IgD-negative memory B cell (primary cell): ENCODE data around the gene ZNF319. TPM values are rescaled to one million over a fixed set of nuclear protein-coding genes. Genes with fewer than 3 reads are reported as not detected.

Experiments
- H3K27ac Mint-ChIP-seq, 3 donors: one replicate each; pipeline ENCODE4 v1.8.0; 2020 to 2022; ENCODE audit warnings: mild to moderate bottlenecking in 3 of 3, mixed read lengths in 3 of 3, moderate library complexity in 1 of 3
- H3K27me3 Mint-ChIP-seq: one replicate; pipeline ENCODE4 v1.8.0; 2021; ENCODE audit warnings: mixed read lengths
- H3K36me3 Mint-ChIP-seq: one replicate; pipeline ENCODE4 v1.8.0; 2020; ENCODE audit warnings: mild to moderate bottlenecking, mixed read lengths
- H3K4me1 Mint-ChIP-seq, 3 donors: one replicate each; pipeline ENCODE4 v1.8.0; 2020 to 2022; ENCODE audit warnings: mixed read lengths in 3 of 3, mild to moderate bottlenecking in 1 of 3
- H3K4me3 Mint-ChIP-seq, 4 donors: one replicate each; pipeline ENCODE4 v1.8.0; 2020 to 2022; ENCODE audit warnings: mild to moderate bottlenecking in 4 of 4, mixed read lengths in 4 of 4, moderate library complexity in 3 of 4
- H3K9me3 Mint-ChIP-seq, 3 donors: one replicate each; pipeline ENCODE4 v1.8.0; 2020 to 2021; ENCODE audit warnings: mixed read lengths in 3 of 3, mild to moderate bottlenecking in 1 of 3
- polyA plus RNA-seq: library from polyadenylated mRNA; unstranded; fragments of 300-500 nt; fragmentation: Illumina TruSeq; gene quantifications from one replicate; pipeline ENCODE4 v1.2.3, GENCODE V29; 2021

Gene ZNF319
- polyA plus RNA-seq, result 11.0 TPM

DNA sequence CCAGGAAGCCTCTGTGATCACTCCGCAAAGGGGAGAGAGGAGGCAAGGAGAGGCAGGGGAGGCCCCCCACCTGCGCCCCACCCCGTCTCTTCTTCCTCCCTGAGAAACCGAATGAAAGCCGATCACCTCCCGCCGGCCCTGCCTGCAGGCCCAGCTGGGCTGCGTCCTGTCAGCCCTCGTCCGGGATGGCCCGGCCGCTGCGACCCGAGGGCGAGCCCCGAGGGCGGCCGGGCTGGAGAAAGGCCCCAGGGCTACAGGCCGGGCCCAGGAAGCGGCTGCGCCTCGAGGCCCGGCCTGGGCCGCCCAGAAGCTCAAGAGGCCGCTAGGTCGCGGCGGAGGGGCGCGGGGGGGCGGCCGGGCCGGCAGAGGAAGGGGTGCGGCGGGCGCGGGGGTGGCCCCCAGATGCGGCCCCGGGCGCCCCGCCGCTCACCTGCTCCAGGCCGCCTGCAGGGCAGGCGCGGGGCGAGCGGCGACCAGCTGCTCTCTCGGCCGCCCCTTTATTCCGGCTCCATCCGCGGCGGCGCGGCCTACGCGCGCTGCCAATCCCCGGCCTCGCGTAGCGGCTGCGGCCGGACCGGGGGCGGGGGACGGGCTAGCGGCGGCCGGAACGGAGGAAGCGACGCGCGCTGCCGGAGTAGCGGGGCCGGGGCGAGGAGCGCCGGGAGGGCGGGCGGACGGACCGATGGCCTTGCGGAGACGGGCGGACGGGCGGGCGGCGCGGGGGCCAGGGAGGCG lies at the start of gene ZNF319:
ZNF319 (minus strand) TSS at position 702 of the 735 bp plus-strand sequence. CDS start 2,407 bp downstream, outside the sequence.
- peaks cover 21 to 27% (median 26%) of the 10 kb centered on the region in 3 donors for H3K4me1 Mint-ChIP-seq
- no peaks in the 10 kb centered on the region for H3K9me3 Mint-ChIP-seq
- peak within 1 kb of the TSS; percentile 50 to 97 (median 93) for H3K27ac Mint-ChIP-seq
- H3K27me3 Mint-ChIP-seq, result no peaks in the 10 kb centered on the region
- peaks cover 5% of the 10 kb centered on the region for H3K36me3 Mint-ChIP-seq
- peak within 1 kb of the TSS; percentile 89 to 98 (median 96) for H3K4me3 Mint-ChIP-seq

DNA sequence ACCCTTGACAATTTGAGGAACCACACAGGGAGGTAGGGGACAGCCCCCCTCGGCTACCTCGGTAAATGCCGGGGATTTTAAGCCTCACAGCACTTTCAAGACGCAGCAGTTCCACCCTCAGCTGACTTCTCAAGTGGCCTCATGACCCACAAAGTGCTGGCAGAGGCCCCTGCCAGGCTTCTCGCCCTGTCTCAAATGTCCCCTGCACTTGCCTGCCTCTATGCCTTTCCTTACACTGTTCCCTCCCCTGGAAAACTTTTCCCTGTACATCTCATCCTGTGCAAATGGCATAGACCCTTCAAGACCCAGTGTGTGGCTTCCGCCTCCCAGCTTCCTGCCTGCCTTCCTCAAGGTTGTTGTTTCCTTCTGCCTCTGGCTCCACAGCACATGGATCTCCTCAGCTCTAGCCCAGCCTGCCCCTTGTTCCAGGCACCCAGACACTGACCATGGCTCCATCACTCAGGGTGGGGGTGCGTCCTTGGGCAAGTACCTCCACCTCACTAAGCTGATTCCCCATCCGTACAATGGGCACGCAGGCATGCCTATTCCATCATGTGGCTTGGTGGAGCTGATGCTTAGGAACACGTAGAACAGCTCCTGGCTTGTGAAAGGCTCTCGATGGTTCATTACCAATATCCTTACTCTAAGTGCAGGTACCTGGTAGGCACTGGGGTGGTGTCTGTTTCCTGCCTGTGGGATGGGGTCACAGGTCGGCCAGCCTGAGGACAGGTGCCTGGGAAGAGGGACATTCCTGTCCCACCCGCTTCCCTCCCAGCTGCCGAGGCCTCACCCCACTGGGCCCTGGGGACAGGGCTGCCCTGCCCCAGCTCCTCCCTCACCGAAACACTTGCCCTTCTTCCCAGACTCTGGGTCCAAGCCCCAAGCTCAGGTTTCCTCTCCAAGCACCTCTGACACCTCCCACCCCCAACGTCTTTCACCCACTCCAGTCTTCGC lies 49.0 kb upstream of the ZNF319 start:
- no peak overlapping the region for H3K4me3 Mint-ChIP-seq
- H3K9me3 Mint-ChIP-seq, result peaks cover 0 to 1% (median 0%) of the 10 kb centered on the region in 3 donors
- H3K27ac Mint-ChIP-seq, result no peak overlapping the region
- no peaks in the 10 kb centered on the region for H3K27me3 Mint-ChIP-seq
- H3K36me3 Mint-ChIP-seq, result peaks cover 3% of the 10 kb centered on the region
- H3K4me1 Mint-ChIP-seq, result no peaks in the 10 kb centered on the region

DNA sequence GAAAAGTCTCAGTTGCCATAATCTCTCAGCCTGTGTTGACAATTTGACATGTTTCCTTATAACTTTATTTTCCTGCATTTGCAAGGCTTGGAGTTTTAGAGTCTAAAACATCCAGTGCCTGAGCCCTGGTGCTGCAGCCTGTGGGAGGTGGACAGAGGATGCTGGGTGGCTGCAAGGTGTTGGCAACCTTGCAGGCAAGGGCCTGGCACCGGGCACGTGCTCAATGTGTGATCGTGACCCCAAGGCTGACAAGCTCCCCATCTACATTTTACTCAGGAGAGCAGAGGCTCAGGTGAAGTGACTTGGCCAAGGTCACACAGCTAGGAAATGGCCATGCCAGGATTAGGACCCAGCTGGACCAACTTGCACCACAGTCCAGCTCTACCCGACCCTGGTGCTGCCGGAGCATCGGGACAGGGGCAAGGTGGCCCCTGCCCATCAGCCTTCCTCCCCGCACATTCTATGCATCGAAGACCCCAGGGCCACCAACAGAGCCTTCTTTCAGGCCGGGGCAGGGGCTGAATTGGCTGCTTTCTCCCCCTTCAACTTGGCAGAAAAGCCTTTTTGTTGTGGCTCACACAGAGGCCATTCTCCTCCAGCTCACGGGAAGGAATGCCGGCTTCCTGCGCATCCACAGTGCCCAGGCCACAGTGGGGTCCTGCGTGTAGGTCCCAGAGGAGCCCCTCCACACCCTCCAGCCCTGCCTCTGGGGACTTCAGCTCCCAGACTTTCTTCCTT lies 48.2 kb upstream of the ZNF319 start:
- Mint-ChIP-seq H3K27me3 (no peaks in the 10 kb centered on the region), H3K4me1 (no peaks in the 10 kb centered on the region), H3K9me3 (peaks cover 0 to 1% (median 0%) of the 10 kb centered on the region in 3 donors), H3K4me3 (peak overlapping the region in 1 of 4 donors; percentile 3), H3K27ac (no peak overlapping the region), H3K36me3 (peaks cover 3% of the 10 kb centered on the region)

DNA sequence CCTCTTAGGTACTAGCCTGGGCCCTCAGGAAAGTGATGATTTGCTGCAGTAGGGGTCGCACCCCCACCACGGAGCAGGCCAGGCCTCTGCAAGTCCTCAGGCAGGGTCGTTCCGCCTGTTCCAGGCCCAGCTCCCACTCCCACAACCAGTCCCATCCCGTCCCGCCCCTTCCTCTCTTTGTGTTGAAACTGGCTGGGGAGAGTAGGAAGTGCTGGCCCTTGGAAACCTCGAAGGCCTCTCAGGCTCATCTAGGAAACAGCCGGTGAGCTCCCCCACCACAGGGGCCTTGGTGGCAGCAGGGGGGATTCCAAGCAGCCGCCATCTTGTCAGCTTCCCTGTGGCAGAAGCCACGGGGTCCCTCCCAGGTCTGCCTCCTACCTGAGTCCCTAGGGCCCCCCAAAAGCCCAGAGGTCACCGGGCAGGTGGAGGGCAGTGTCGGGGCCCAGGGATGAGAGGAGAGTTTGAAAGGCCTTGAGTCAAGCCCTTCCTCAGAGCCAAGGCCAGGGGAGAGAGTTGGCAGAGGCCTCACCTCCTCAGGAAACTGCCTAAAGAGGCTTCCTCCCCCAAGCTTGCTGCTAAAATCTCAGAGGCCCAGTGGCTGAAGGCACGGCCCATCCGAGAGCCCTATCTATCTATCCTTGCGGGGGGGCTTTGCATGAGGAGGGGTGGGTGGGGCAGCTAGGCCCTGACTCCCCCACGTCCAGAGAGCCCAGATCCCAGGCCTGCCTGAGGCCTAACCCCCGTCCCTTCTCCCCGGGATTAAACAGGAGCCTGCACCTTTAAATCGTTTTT lies 47.3 kb upstream of the ZNF319 start:
- no peaks in the 10 kb centered on the region for H3K4me1 Mint-ChIP-seq
- no peaks in the 10 kb centered on the region for H3K27me3 Mint-ChIP-seq
- peaks cover 3% of the 10 kb centered on the region for H3K36me3 Mint-ChIP-seq
- H3K9me3 Mint-ChIP-seq, result peaks cover 0 to 1% (median 0%) of the 10 kb centered on the region in 3 donors
- no peak overlapping the region for H3K4me3 Mint-ChIP-seq
- H3K27ac Mint-ChIP-seq, result no peak overlapping the region

DNA sequence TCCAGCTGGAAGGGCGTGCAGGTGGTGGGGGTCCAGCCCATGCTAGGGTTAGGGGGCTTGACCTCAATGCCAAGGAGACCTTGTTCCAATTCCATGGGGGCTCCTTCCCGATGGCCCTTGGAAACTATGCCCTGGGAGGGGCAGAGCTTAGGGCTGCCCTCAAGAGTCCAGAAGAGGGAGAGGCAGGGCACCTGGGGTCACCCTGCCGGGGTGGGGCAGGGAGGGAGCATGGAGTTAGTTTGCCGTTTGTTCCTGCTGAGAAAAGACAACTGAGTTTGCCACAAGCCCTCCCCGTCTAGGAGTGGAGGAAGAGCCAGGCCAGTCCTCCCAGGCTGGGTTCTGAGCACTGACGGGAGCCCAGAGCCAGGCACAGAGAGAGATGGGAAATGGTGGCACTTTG lies 46.5 kb upstream of the ZNF319 start:
- H3K9me3 Mint-ChIP-seq, result peaks cover 0 to 1% (median 0%) of the 10 kb centered on the region in 3 donors
- peaks cover 3% of the 10 kb centered on the region for H3K36me3 Mint-ChIP-seq
- H3K4me3 Mint-ChIP-seq, result no peak overlapping the region
- no peaks in the 10 kb centered on the region for H3K4me1 Mint-ChIP-seq
- H3K27ac Mint-ChIP-seq, result no peak overlapping the region
- no peaks in the 10 kb centered on the region for H3K27me3 Mint-ChIP-seq

DNA sequence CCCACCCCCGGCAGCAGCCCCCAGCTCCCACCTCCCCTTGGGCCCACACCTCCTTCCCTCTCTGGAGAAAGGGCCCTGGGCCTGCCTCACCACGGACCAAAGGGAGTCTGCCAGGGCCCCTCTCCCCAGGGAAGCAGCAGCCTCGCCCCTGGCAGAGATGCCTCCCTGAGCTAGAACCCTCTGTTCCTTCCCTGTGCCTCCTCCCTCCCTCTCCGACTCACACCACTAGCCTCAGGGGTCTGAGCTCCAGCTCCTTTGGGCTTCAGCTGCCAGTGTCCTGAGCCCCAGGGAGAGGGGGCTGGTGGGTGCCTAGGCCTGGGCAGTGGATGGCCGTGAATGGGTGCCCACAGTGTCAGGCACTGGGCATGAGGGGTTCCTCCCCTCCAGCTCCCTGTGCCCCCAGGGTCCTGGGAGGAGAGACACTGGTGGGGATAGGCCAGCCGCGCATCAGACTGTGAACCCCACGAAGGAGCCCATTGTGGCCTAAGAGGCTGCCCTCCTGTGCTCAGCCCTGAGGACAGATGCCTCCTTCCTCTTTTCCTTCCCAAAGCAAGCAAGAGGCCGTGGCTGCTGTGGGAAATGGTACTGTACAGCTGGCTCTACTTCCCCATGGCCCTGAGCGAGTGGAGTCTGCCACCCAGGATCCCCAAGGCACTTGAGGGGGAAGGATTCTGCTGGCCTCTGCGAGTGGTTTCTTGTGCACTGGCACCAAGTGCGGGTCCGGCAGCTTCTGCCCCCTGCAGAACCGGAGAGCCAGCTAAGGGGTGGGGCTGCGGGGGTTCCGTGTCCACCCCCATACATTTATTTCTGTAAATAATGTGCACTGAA lies 45.8 kb upstream of the ZNF319 start:
- H3K27me3 Mint-ChIP-seq, result no peaks in the 10 kb centered on the region
- H3K36me3 Mint-ChIP-seq, result peaks cover 3% of the 10 kb centered on the region

DNA sequence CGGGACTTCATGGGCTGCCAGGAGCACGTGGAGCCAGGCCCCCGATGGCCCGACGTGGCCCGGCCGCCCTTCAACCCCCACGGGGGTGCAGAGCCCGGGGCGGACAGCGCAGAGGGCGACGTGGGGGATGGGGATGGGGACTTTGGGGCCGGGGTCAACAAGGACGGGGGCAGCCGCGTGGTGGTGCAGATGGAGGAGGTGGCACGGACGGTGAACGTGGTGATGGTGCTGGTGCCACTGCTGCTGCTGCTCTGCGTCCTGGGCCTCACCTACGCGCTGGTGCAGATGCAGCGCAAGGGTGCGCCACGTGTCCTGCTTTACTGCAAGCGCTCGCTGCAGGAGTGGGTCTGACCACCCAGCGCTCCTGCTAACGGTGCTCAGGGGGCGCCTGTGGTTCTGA lies 44.6 kb upstream of the ZNF319 start:
- Mint-ChIP-seq H3K27ac (no peak overlapping the region), H3K9me3 (no peaks in the 10 kb centered on the region), H3K4me1 (no peaks in the 10 kb centered on the region), H3K4me3 (no peak overlapping the region), H3K27me3 (no peaks in the 10 kb centered on the region), H3K36me3 (peaks cover 3% of the 10 kb centered on the region)

More for the DNA sequence above, 45.8 kb upstream of the ZNF319 start:
- Mint-ChIP-seq H3K4me3 (no peak overlapping the region), H3K4me1 (no peaks in the 10 kb centered on the region), H3K27ac (no peak overlapping the region), H3K9me3 (peaks cover 0 to 1% (median 0%) of the 10 kb centered on the region in 3 donors)

DNA sequence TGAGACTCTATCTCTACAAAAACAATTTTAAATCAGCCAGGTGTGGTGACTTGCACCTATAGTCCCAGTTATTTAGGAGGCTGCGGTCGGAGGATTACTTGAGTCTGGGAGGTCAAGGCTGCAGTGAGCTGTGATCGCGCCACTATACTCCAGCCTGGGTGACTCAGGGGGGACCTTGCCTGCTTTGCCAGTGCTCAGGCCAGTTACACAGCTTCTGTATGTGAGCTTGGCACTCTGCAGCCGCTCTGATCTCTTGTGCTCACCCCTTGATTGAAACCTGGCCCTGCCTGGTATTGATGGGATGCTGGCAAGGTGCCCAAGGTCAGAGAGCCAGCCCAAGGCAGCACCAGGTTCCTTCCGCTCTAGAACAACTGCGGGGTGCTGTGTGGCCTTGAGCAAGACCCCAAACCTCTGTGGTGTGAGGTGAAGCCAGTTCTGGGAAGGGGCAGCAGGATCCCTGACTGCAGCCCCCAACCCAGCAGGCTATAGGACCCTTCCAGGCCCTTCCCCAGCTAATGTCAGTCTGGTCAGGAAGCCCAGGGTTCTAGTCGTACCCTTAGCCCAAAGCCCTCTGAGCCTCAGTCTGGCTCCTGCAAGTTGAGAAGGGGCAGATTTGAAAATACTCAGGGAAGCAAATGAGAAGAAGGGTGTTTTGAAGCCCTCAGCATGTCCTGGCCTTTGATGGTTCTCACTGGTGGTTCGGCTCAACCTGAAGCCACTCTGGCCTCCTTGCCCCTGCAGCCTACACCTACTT lies 44.0 kb upstream of the ZNF319 start:
- H3K4me1 Mint-ChIP-seq, result no peaks in the 10 kb centered on the region
- peak overlapping the region in 1 of 4 donors; percentile 33 for H3K4me3 Mint-ChIP-seq
- H3K27ac Mint-ChIP-seq, result no peak overlapping the region
- no peaks in the 10 kb centered on the region for H3K27me3 Mint-ChIP-seq
- H3K9me3 Mint-ChIP-seq, result no peaks in the 10 kb centered on the region
- peaks cover under 1% of the 10 kb centered on the region for H3K36me3 Mint-ChIP-seq

DNA sequence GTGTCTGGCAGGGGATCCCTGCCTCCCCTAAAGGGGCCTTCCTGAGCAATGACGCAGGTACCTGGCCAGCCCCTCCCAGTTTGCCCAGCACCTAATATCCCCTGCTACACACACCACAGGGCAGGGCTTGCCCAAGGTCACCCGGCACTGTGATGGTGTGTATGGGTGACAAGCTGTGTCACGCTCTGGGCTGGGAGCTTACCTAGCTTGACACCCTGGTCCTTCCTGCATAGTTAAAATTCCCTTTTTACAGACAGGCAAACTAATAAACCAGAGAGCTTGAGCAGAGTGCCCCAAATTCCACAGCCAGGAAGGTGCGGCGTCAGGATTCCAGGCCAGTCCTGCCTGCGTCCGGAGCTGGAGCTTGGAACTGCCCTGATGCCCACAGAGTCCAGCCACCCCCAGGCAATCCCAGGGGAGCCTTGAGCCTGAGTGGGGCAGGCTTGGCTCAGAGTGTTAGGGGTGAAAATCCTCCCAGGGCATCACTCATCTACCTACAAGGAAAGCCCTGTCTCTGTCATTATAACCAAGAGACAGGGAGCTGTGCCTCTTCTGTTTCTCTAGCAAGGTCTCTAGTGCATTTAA lies 43.2 kb upstream of the ZNF319 start:
- Mint-ChIP-seq H3K27ac (no peak overlapping the region), H3K36me3 (no peaks in the 10 kb centered on the region), H3K9me3 (no peaks in the 10 kb centered on the region), H3K27me3 (no peaks in the 10 kb centered on the region), H3K4me3 (peak overlapping the region in 1 of 4 donors; percentile 63), H3K4me1 (no peaks in the 10 kb centered on the region)

DNA sequence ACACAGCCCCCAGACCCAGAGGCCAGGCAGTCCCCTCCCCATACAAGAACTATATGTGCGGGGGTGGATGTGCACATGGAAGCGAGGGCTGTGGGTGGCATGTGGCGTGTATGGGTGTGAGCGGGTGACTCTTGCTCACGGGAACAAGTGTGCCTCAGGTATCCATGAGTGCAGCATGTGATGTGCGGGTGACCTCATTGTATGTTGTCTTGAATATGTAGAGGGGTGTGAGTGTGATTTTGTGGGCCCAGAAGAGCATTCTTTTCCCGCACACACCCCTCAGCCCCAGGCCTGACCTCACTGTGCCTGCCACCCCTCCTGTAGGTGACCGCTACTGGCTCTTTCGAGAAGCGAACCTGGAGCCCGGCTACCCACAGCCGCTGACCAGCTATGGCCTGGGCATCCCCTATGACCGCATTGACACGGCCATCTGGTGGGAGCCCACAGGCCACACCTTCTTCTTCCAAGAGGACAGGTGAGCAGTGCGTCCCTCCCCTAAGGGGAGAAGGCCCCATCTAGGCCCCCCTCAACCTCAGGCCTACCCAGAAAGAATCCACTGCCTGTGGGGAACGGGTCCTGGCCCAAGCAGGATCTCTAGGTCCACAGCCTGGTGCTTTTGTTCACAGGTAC lies 42.5 kb upstream of the ZNF319 start:
- no peak overlapping the region for H3K27ac Mint-ChIP-seq
- H3K9me3 Mint-ChIP-seq, result no peaks in the 10 kb centered on the region
- no peaks in the 10 kb centered on the region for H3K4me1 Mint-ChIP-seq
- H3K27me3 Mint-ChIP-seq, result no peaks in the 10 kb centered on the region
- no peak overlapping the region for H3K4me3 Mint-ChIP-seq
- no peaks in the 10 kb centered on the region for H3K36me3 Mint-ChIP-seq

DNA sequence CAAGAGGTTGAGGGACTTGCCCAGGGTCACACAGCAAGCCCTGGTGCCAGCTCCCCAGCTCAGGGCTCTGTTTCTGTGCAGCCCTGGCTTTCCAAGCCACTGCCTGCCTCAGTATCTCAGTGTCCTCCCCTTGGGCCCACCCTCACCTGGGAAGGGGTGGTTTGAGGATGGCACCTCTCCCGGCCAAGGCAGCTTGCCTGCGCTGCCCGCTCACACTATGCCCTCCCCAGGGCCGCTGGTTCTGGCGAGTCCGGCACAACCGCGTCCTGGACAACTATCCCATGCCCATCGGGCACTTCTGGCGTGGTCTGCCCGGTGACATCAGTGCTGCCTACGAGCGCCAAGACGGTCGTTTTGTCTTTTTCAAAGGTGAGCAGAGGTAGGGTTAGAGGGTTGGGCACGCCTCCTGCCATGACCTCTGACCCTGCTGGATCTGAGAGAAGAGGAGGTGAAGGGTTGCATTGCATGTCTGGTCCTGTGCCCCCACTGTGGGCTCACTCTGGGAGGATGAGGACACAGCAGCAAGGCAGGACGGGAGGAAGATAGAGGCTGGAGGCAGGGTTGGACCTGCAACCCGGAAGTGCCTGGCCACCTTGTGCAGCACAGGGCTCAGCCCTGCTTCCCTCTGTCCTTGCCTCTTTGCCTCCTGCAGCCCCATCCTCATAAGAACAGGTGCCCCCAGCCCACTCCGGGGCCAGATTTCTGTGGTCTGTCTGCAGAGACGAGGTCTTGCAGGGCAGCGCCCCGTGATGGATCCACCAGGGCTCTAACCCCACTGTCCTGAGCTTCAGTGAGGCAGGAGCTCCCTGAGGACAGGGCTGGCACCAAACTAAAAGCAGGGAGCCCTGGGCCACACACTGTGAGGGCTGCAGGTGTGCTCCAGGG lies 41.8 kb upstream of the ZNF319 start:
- peak overlapping the region in 1 of 3 donors; percentile 73 for H3K27ac Mint-ChIP-seq
- H3K4me3 Mint-ChIP-seq, result no peak overlapping the region
- H3K9me3 Mint-ChIP-seq, result peaks cover 0 to 3% (median 0%) of the 10 kb centered on the region in 3 donors
- H3K36me3 Mint-ChIP-seq, result no peaks in the 10 kb centered on the region
- H3K27me3 Mint-ChIP-seq, result no peaks in the 10 kb centered on the region
- no peaks in the 10 kb centered on the region for H3K4me1 Mint-ChIP-seq

DNA sequence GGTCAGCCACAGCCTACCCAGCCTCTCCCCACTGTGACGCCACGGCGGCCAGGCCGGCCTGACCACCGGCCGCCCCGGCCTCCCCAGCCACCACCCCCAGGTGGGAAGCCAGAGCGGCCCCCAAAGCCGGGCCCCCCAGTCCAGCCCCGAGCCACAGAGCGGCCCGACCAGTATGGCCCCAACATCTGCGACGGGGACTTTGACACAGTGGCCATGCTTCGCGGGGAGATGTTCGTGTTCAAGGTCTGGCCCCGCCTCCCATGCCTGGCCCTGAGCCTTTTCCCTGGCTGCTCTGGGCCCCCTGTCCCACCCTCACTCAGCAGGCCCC lies 41.1 kb upstream of the ZNF319 start:
- peaks cover 0 to 3% (median 0%) of the 10 kb centered on the region in 3 donors for H3K9me3 Mint-ChIP-seq

More for the DNA sequence above, 41.1 kb upstream of the ZNF319 start:
- Mint-ChIP-seq H3K27me3 (no peaks in the 10 kb centered on the region), H3K27ac (no peak overlapping the region), H3K4me3 (no peak overlapping the region), H3K4me1 (no peaks in the 10 kb centered on the region), H3K36me3 (no peaks in the 10 kb centered on the region)
